SK-N-SH treated with all-trans-retinoic acid at 6 μM for 48 hours (cell line): ENCODE measurements around the gene CEP152.

ENCODE experiments used
- ATAC-seq: fragments of 200-7000 bp; cut with Tn5 transposase; 3 replicates; pipeline ENCODE4 v1.9.1; 2020; ENCODE audit warnings: mild to moderate bottlenecking, moderate library complexity
- BACH2 ChIP-seq: fragments of 250-450 bp; sonication (Bioruptor Pico); IDR thresholded peaks from 2 replicates; pipeline ENCODE4 v1.9.0; 2021; ENCODE audit warnings: mild to moderate bottlenecking, borderline replicate concordance
- ESRRG ChIP-seq: fragments of 250-450 bp; sonication (Bioruptor Pico); IDR thresholded peaks from 2 replicates; pipeline ENCODE4 v1.6.1; 2021; ENCODE audit warnings: mild to moderate bottlenecking
- GLIS3 ChIP-seq: fragments of 250-450 bp; sonication (Bioruptor Pico); IDR thresholded peaks from 2 replicates; pipeline ENCODE4 v1.5.0; 2020; ENCODE audit warnings: mild to moderate bottlenecking, moderate library complexity
- ISL1 ChIP-seq: fragments of 250-450 bp; sonication (Bioruptor Pico); IDR thresholded peaks from 2 replicates; pipeline ENCODE4 v2.1.2; 2022; ENCODE audit warnings: mild to moderate bottlenecking, moderate library complexity
- OSR1 ChIP-seq: fragments of 250-450 bp; sonication (Bioruptor Pico); IDR thresholded peaks from 2 replicates; pipeline ENCODE4 v1.8.0; 2022; ENCODE audit warnings: moderate library complexity, mild to moderate bottlenecking, inconsistent platforms
- PPARA ChIP-seq: fragments of 250-450 bp; sonication (Bioruptor Pico); IDR thresholded peaks from 2 replicates; pipeline ENCODE4 v1.5.0; 2020; ENCODE audit warnings: mild to moderate bottlenecking, borderline replicate concordance
- SNAI2 ChIP-seq: fragments of 250-450 bp; sonication (Bioruptor Pico); IDR thresholded peaks from 2 replicates; pipeline ENCODE4 v1.5.0; 2020; ENCODE audit warnings: mild to moderate bottlenecking, moderate library complexity
- TCF4 ChIP-seq: fragments of 250-450 bp; sonication (Bioruptor Pico); IDR thresholded peaks from 2 replicates; pipeline ENCODE4 v1.8.0; 2021; ENCODE audit warnings: mild to moderate bottlenecking, moderate library complexity, borderline replicate concordance
- TOX ChIP-seq: fragments of 250-450 bp; sonication (Bioruptor Pico); IDR thresholded peaks from 2 replicates; pipeline ENCODE4 v1.8.0; 2021; ENCODE audit warnings: mild to moderate bottlenecking, moderate library complexity, borderline replicate concordance
- ZC3H10 ChIP-seq: fragments of 250-450 bp; sonication (Bioruptor Pico); IDR thresholded peaks from 2 replicates; pipeline ENCODE4 v1.5.1; 2021; ENCODE audit warnings: mild to moderate bottlenecking, moderate library complexity
- ZFP3 ChIP-seq: fragments of 250-450 bp; sonication (Bioruptor Pico); IDR thresholded peaks from 2 replicates; pipeline ENCODE4 v1.5.0; 2020; ENCODE audit warnings: mild to moderate bottlenecking, moderate library complexity
- ZFP30 ChIP-seq: fragments of 450-650 bp; formaldehyde crosslinking; IDR thresholded peaks from 2 replicates; pipeline ENCODE4 v1.5.0; 2022; ENCODE audit warnings: mild to moderate bottlenecking, moderate library complexity
- ZNF565 ChIP-seq: fragments of 450-650 bp; formaldehyde crosslinking; conservative IDR thresholded peaks from 2 replicates; pipeline ENCODE4 v1.5.0; 2020; ENCODE audit warnings: low read depth, mild to moderate bottlenecking, moderate library complexity
- ZNF8 ChIP-seq: fragments of 450-650 bp; formaldehyde crosslinking; IDR thresholded peaks from 2 replicates; pipeline ENCODE4 v1.5.0; 2020; ENCODE audit warnings: mild to moderate bottlenecking, moderate library complexity
- TF ChIP-seq, protein P1 (sequence below): fragments of 250-450 bp; sonication (Bioruptor Pico); IDR thresholded peaks from 2 replicates; pipeline ENCODE4 v1.5.0; 2020; ENCODE audit warnings: mild to moderate bottlenecking, moderate library complexity
- TF ChIP-seq, protein P2 (sequence below): fragments of 250-450 bp; sonication (Bioruptor Pico); IDR thresholded peaks from 2 replicates; pipeline ENCODE4 v1.5.1; 2021; ENCODE audit warnings: mild to moderate bottlenecking, moderate library complexity
- TF ChIP-seq, protein P3 (sequence below): fragments of 250-450 bp; sonication (Bioruptor Pico); IDR thresholded peaks from 2 replicates; pipeline ENCODE4 v1.8.0; 2020; ENCODE audit warnings: mild to moderate bottlenecking, moderate library complexity, borderline replicate concordance
- TF ChIP-seq, protein P4 (sequence below): fragments of 250-450 bp; sonication (Bioruptor Pico); IDR thresholded peaks from 2 replicates; pipeline ENCODE4 v1.8.0; 2021; ENCODE audit warnings: low read depth, mild to moderate bottlenecking, moderate library complexity, borderline replicate concordance

Gene CEP152, protein sequence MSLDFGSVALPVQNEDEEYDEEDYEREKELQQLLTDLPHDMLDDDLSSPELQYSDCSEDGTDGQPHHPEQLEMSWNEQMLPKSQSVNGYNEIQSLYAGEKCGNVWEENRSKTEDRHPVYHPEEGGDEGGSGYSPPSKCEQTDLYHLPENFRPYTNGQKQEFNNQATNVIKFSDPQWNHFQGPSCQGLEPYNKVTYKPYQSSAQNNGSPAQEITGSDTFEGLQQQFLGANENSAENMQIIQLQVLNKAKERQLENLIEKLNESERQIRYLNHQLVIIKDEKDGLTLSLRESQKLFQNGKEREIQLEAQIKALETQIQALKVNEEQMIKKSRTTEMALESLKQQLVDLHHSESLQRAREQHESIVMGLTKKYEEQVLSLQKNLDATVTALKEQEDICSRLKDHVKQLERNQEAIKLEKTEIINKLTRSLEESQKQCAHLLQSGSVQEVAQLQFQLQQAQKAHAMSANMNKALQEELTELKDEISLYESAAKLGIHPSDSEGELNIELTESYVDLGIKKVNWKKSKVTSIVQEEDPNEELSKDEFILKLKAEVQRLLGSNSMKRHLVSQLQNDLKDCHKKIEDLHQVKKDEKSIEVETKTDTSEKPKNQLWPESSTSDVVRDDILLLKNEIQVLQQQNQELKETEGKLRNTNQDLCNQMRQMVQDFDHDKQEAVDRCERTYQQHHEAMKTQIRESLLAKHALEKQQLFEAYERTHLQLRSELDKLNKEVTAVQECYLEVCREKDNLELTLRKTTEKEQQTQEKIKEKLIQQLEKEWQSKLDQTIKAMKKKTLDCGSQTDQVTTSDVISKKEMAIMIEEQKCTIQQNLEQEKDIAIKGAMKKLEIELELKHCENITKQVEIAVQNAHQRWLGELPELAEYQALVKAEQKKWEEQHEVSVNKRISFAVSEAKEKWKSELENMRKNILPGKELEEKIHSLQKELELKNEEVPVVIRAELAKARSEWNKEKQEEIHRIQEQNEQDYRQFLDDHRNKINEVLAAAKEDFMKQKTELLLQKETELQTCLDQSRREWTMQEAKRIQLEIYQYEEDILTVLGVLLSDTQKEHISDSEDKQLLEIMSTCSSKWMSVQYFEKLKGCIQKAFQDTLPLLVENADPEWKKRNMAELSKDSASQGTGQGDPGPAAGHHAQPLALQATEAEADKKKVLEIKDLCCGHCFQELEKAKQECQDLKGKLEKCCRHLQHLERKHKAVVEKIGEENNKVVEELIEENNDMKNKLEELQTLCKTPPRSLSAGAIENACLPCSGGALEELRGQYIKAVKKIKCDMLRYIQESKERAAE (N-terminal part only)

DNA sequence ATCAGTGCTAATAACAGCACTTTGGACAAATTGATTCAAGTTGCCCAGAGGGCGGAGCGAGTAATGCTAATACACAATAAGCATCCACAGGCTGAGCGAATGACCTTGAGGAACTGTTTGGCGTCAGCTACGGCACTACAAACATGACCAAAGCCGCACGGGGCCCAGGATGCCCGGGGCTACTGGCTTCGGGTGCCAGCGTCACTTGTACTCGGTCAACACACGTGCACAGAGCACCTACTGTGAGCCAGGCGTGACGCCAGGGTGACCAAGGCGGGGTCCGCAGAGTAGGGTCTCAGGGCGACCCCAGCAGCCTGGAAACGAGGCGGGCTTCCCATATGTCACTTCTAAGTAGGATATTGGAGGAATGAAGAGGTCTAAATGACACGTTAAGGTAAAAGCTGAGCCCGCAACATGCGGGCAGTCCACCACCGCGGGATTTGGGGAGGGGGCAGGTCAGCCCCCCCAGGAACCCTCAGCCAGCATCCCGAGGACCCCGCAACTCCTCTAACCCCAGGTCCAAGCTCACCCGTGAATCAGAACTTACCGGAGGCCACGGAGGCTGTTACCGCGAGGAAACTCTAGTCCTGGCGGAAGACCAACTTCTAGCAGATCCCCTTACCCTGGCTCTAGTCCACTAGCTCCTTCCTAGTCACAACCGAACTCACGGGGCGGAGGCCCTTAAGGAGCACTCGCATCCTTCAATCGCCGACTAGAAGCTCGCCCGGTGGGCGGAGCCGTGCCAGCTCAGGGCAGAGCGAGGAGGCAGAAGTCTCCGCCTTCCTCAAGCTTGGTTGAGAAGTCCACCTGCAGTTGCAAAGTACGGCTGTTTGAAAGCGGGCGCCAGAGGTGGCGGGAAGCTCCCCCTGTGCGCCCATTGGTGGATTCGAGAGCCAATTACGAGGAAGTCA lies at the start of gene CEP152:
Gene CEP152 (minus strand): TSS at position 656 of the 911 bp plus-strand sequence. CDS start 5,420 bp downstream, outside the sequence.
- peak; percentile 99 for ATAC-seq
- TF ChIP-seq SNAI2 (CRISPR knock-in tag): no peak
- TF ChIP-seq, protein P1, sequence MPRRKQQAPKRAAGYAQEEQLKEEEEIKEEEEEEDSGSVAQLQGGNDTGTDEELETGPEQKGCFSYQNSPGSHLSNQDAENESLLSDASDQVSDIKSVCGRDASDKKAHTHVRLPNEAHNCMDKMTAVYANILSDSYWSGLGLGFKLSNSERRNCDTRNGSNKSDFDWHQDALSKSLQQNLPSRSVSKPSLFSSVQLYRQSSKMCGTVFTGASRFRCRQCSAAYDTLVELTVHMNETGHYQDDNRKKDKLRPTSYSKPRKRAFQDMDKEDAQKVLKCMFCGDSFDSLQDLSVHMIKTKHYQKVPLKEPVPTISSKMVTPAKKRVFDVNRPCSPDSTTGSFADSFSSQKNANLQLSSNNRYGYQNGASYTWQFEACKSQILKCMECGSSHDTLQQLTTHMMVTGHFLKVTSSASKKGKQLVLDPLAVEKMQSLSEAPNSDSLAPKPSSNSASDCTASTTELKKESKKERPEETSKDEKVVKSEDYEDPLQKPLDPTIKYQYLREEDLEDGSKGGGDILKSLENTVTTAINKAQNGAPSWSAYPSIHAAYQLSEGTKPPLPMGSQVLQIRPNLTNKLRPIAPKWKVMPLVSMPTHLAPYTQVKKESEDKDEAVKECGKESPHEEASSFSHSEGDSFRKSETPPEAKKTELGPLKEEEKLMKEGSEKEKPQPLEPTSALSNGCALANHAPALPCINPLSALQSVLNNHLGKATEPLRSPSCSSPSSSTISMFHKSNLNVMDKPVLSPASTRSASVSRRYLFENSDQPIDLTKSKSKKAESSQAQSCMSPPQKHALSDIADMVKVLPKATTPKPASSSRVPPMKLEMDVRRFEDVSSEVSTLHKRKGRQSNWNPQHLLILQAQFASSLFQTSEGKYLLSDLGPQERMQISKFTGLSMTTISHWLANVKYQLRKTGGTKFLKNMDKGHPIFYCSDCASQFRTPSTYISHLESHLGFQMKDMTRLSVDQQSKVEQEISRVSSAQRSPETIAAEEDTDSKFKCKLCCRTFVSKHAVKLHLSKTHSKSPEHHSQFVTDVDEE (CRISPR knock-in tag): no peak
- TF ChIP-seq, protein P2, sequence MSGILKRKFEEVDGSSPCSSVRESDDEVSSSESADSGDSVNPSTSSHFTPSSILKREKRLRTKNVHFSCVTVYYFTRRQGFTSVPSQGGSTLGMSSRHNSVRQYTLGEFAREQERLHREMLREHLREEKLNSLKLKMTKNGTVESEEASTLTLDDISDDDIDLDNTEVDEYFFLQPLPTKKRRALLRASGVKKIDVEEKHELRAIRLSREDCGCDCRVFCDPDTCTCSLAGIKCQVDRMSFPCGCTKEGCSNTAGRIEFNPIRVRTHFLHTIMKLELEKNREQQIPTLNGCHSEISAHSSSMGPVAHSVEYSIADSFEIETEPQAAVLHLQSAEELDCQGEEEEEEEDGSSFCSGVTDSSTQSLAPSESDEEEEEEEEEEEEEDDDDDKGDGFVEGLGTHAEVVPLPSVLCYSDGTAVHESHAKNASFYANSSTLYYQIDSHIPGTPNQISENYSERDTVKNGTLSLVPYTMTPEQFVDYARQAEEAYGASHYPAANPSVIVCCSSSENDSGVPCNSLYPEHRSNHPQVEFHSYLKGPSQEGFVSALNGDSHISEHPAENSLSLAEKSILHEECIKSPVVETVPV (CRISPR knock-in tag): no peak
- TF ChIP-seq OSR1: no peak

DNA sequence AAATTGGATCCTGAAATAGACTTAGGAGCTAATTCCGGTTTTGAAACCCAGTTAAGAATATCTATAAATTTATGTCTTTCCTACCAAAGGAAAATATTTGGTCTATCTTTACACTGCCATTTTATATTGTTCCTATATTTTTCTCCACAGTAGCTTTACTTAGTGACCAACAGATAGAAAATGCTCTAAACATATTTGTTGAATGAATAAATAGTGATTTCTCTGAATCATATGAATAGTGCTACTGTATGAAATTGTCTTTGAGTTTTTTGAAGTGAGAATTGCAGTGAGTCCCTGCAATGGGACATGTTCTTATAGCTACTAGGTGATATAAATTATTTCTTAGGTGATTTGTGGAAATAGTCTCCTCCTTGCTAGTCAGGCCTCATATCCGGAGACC lies 48.6 kb upstream of the CEP152 start:
- no peak for ATAC-seq

DNA sequence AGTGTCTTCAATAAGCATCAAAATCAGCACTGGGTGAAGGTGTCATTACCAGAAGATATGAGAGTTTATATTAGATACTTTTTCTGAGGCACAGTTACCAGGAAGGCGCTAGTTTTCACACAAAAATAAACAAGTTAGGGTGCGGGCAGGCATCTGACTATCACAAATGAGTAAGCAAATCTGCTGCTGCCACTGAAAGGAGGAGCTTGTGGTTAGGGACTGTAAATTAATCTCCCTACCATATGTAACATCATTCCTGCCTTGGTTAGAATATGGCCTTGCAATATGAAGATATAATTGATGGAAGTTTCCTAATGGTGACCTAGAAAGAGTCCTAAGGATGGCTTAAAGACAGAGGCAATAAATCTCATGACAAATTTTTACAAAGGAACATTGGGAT lies 47.5 kb upstream of the CEP152 start:
- TF ChIP-seq GLIS3 (CRISPR knock-in tag) (no peak), ZNF565 (CRISPR knock-in tag) (no peak), ZNF8 (CRISPR knock-in tag) (no peak), TOX (no peak), BACH2 (CRISPR knock-in tag) (no peak), PPARA (CRISPR knock-in tag) (no peak), TCF4 (CRISPR knock-in tag) (no peak), SNAI2 (CRISPR knock-in tag) (no peak), ISL1 (no peak), ZC3H10 (CRISPR knock-in tag) (no peak), OSR1 (no peak), ZFP30 (no peak), ESRRG (no peak)
- TF ChIP-seq, protein P3, sequence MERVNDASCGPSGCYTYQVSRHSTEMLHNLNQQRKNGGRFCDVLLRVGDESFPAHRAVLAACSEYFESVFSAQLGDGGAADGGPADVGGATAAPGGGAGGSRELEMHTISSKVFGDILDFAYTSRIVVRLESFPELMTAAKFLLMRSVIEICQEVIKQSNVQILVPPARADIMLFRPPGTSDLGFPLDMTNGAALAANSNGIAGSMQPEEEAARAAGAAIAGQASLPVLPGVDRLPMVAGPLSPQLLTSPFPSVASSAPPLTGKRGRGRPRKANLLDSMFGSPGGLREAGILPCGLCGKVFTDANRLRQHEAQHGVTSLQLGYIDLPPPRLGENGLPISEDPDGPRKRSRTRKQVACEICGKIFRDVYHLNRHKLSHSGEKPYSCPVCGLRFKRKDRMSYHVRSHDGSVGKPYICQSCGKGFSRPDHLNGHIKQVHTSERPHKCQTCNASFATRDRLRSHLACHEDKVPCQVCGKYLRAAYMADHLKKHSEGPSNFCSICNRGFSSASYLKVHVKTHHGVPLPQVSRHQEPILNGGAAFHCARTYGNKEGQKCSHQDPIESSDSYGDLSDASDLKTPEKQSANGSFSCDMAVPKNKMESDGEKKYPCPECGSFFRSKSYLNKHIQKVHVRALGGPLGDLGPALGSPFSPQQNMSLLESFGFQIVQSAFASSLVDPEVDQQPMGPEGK (CRISPR knock-in tag): no peak
- TF ChIP-seq, protein P2 (CRISPR knock-in tag): no peak
- TF ChIP-seq, protein P1 (CRISPR knock-in tag): no peak
- TF ChIP-seq, protein P4, sequence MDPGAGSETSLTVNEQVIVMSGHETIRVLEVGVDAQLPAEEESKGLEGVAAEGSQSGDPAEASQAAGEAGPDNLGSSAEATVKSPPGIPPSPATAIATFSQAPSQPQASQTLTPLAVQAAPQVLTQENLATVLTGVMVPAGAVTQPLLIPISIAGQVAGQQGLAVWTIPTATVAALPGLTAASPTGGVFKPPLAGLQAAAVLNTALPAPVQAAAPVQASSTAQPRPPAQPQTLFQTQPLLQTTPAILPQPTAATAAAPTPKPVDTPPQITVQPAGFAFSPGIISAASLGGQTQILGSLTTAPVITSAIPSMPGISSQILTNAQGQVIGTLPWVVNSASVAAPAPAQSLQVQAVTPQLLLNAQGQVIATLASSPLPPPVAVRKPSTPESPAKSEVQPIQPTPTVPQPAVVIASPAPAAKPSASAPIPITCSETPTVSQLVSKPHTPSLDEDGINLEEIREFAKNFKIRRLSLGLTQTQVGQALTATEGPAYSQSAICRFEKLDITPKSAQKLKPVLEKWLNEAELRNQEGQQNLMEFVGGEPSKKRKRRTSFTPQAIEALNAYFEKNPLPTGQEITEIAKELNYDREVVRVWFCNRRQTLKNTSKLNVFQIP (CRISPR knock-in tag): no peak
- ATAC-seq: no peak

More for the DNA sequence above, 48.6 kb upstream of the CEP152 start:
- TF ChIP-seq PPARA (CRISPR knock-in tag): no peak
- TF ChIP-seq ISL1: no peak
- no peak for TF ChIP-seq ZFP3 (CRISPR knock-in tag)
